ENCODE data around the gene LSP1.
"Not testable (repeated sequence)": the region's sequence is repeated elsewhere in the genome, so short reads cannot be mapped to it uniquely, and the experiment has no call there.

Gene LSP1

GRCh38 chr11:1864831-1865665 lies 12.2 kb downstream of the LSP1 start:
- DNase-seq (ENCODE audit: low spot score) = peak; percentile 34

GRCh38 chr11:1866226-1866625 lies 13.3 kb downstream of the LSP1 start:
- DNase-seq (ENCODE audit: low spot score) = no peak

- no peak for DNase-seq (ENCODE audit: low spot score)
Measured at GRCh38 chr11:1866776-1867175, 13.9 kb downstream of the LSP1 start.

- DNase-seq (ENCODE audit: low spot score) = no peak
Measured at GRCh38 chr11:1867381-1867780, 14.5 kb downstream of the LSP1 start.

GRCh38 chr11:1868056-1868635 lies 15.3 kb downstream of the LSP1 start:
- DNase-seq (ENCODE audit: low spot score) = no peak

- no peak for DNase-seq (ENCODE audit: low spot score)
Measured at GRCh38 chr11:1868636-1869291, 15.9 kb downstream of the LSP1 start.

- DNase-seq (ENCODE audit: low spot score) = no peak
Measured at GRCh38 chr11:1869427-1870325, 16.8 kb downstream of the LSP1 start.

- DNase-seq (ENCODE audit: low spot score) = no peak
Measured at GRCh38 chr11:1870326-1870696, 17.4 kb downstream of the LSP1 start.

- DNase-seq (ENCODE audit: low spot score) = peak; percentile 47
Measured at GRCh38 chr11:1870721-1871466, 18.0 kb downstream of the LSP1 start.

GRCh38 chr11:1871531-1871930 lies 18.6 kb downstream of the LSP1 start:
- no peak for DNase-seq (ENCODE audit: low spot score)

- DNase-seq (ENCODE audit: low spot score) = no peak
Measured at GRCh38 chr11:1872267-1872985, 19.5 kb downstream of the LSP1 start.

GRCh38 chr11:1873048-1873812 lies 20.3 kb downstream of the LSP1 start:
- DNase-seq (ENCODE audit: low spot score) = no peak

- DNase-seq (ENCODE audit: low spot score) = not testable (repeated sequence)
Measured at GRCh38 chr11:1873813-1874150, 20.9 kb downstream of the LSP1 start.

- DNase-seq (ENCODE audit: low spot score) = not testable (repeated sequence)
Measured at GRCh38 chr11:1874441-1875092, 21.7 kb downstream of the LSP1 start.

- no peak for DNase-seq (ENCODE audit: low spot score)
Measured at GRCh38 chr11:1875093-1875850, 22.4 kb downstream of the LSP1 start.

- not testable (repeated sequence) for DNase-seq (ENCODE audit: low spot score)
Measured at GRCh38 chr11:1875851-1876301, 23.0 kb downstream of the LSP1 start.

GRCh38 chr11:1876361-1877063 lies 23.6 kb downstream of the LSP1 start:
- no peak for DNase-seq (ENCODE audit: low spot score)

Measured in Ammon's horn (tissue), 1 donor.